ENCODE results near the gene EML6.
"Not testable (repeated sequence)": the region's sequence is repeated elsewhere in the genome, so short reads cannot be mapped to it uniquely, and the experiment has no call there.

EML6 gene

GRCh38 chr2:54858021-54858681, 134.7 kb downstream of the EML6 start:
- no peak for DNase-seq

- DNase-seq: no peak
Observed at GRCh38 chr2:54859416-54859815, 136.0 kb downstream of the EML6 start.

- no peak for DNase-seq
Observed at GRCh38 chr2:54859997-54860701, 136.7 kb downstream of the EML6 start.

- DNase-seq: no peak
Observed at GRCh38 chr2:54862229-54862628, 138.8 kb downstream of the EML6 start.

GRCh38 chr2:54862742-54863141, 139.3 kb downstream of the EML6 start:
- DNase-seq: no peak

- no peak for DNase-seq
Observed at GRCh38 chr2:54863660-54864059, 140.2 kb downstream of the EML6 start.

- no peak for DNase-seq
Observed at GRCh38 chr2:54864096-54864495, 140.6 kb downstream of the EML6 start.

GRCh38 chr2:54864727-54865126, 141.3 kb downstream of the EML6 start:
- no peak for DNase-seq

GRCh38 chr2:54866179-54866578, 142.7 kb downstream of the EML6 start:
- DNase-seq: no peak

GRCh38 chr2:54866868-54867267, 143.4 kb downstream of the EML6 start:
- no peak for DNase-seq

GRCh38 chr2:54867457-54867856, 144.0 kb downstream of the EML6 start:
- no peak for DNase-seq

GRCh38 chr2:54871457-54872107, 148.1 kb downstream of the EML6 start:
- peak; percentile 95 for DNase-seq

- peak; percentile 88 for DNase-seq
Observed at GRCh38 chr2:54872780-54873179, 149.3 kb downstream of the EML6 start.

- DNase-seq: not testable (repeated sequence)
Observed at GRCh38 chr2:54873236-54873635, 149.8 kb downstream of the EML6 start.

- DNase-seq: no peak
Observed at GRCh38 chr2:54876764-54877163, 153.3 kb downstream of the EML6 start.

GRCh38 chr2:54878182-54878581, 154.7 kb downstream of the EML6 start:
- DNase-seq: no peak

GRCh38 chr2:54879032-54879431, 155.6 kb downstream of the EML6 start:
- no peak for DNase-seq

GRCh38 chr2:54879598-54880332, 156.3 kb downstream of the EML6 start:
- peak; percentile 91 for DNase-seq

- DNase-seq: no peak
Observed at GRCh38 chr2:54880428-54880827, 157.0 kb downstream of the EML6 start.

GRCh38 chr2:54881759-54882158, 158.3 kb downstream of the EML6 start:
- peak; percentile 62 for DNase-seq

GRCh38 chr2:54885891-54886290, 162.4 kb downstream of the EML6 start:
- DNase-seq: no peak

- no peak for DNase-seq
Observed at GRCh38 chr2:54887850-54888545, 164.5 kb downstream of the EML6 start.

GRCh38 chr2:54889053-54889452, 165.6 kb downstream of the EML6 start:
- no peak for DNase-seq
